Activated T-helper 1 cell treated with Interleukin-2 at 50 U/mL for 16 hours (primary cell): ENCODE data around the gene COL25A1.
"Not testable (repeated sequence)": the region's sequence is repeated elsewhere in the genome, so short reads cannot be mapped to it uniquely, and the experiment has no call there.

ENCODE experiments used
- DNase-seq: peaks from one replicate; pipeline ENCODE4 v3.0.0-alpha.2; 2020; ENCODE audit warnings: low read depth

The COL25A1 gene

GRCh38 chr4:108950158-108950915 is 352.1 kb downstream of the COL25A1 start:
- DNase-seq = no peak

DNA sequence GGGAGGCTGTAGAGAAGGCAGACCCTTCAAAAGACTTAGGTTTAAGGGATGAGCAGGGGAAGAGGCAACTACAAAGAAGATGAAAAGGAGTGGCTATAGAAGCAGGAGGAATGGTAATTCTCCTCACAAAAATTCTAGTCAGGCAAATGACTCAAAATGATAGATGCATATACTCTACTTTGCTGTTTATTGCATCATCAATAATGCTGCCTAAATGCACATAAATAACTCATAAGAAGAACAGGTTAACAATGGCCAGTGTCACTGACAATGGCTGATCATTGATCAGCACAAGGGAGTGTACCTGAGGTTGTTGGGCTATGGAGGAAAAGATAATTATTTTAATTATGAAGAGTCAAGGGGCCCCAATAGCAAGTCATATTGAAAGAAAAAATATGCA is 354.9 kb downstream of the COL25A1 start:
- no peak for DNase-seq

GRCh38 chr4:108946237-108946636 is 356.2 kb downstream of the COL25A1 start:
- DNase-seq = no peak

DNA sequence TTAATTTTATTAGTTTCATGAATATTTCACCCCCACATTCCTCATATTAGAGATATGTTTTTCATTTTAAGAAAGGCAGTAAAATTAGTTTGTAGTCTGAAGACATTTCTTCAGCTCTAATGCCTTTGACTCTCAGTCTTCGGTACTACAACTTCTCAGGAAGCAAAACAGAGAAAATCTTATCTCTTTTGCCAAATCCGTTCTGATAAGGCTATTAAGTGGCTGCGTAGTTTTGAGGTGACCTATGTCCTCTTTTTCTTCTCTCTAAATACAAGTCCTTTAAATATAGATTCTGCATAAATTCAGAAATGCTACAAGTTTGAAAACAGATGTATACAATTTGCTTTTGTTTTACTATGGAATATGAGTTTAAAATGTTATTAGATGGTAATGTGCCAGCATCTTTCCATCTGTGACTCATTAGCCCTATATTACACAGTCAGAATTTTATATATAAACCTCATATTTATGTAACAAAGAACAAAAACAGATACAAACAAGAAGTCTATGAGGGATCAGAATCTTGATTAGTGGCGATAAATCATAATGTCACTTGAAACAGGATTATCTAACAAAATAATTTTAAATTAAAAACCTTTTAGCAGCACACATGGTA is 358.4 kb downstream of the COL25A1 start:
- no peak for DNase-seq

DNA sequence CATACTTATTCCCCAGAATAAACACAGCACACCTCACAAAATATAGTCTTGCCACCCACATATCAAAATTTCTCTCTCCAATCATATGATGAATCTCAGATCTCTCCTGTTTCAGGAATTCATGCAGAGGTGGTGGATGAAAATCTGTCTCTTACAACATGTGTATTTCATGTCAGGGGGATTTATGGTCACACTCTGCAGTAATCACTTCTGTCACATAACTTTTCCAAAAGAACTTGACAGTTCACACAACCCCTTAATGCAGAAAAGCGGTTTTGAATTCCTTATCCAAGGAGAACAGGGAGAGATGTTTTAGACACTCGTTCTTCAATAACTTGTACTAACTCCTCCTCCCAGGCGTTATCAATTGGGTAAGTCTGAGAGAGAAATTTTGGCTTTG is 359.1 kb downstream of the COL25A1 start:
- DNase-seq = no peak

GRCh38 chr4:108941904-108942430 is 360.5 kb downstream of the COL25A1 start:
- DNase-seq = no peak

- no peak for DNase-seq
Measured at GRCh38 chr4:108940634-108941033, 361.8 kb downstream of the COL25A1 start.

- no peak for DNase-seq
Measured at GRCh38 chr4:108940149-108940548, 362.3 kb downstream of the COL25A1 start.

DNA sequence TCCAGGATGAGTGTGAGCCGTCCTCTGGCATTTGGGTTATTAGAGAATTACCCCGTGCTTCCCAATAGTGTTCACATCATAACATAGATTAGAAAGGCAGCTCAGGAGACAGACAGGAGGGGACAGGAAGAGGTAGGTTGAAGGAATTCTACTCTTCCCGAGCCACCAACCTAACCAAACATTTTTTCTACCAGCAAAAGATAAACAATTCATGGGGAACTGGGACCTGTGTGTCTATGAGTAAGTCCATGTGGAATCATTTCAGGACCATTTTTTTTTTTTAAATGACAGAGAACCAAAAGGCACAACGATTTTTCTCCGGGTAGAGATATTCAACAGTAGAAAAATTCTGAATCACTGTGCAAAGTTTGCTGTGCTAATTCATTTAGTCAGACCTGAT is 365.4 kb downstream of the COL25A1 start:
- no peak for DNase-seq

DNA sequence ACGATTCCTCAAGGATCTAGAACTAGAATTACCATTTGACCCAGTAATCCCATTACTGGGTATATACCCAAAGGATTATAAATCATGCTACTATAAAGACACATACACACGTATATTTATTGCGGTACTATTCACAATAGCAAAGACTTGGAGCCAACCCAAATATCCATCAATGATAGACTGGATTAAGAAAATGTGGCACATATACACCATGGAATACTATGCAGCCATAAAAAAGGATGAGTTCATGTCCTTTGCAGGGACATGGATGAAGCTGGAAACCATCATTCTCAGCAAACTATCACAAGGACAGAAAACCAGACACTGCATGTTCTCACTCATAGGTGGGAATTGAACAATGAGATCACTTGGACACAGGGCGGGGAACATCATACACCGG is 368.5 kb downstream of the COL25A1 start:
- not testable (repeated sequence) for DNase-seq

DNA sequence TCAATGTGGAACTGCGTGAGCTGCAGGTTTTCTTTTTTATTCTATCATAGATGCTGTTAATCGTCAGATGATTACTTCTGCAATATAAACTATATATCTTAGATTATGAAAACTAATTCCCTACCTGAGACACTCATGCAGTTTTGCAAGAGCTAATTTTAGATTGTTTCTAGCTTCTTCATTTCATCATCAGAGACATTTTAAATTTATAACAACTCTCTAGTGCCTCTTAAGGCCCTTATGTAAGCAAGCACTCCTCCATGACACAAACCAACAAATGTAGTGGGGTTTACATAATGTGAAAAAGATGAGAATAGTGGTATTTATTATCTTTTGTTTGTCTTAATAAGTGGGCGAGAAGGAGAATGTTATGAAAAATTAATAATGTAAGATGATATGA is 369.4 kb downstream of the COL25A1 start:
- DNase-seq = no peak

DNA sequence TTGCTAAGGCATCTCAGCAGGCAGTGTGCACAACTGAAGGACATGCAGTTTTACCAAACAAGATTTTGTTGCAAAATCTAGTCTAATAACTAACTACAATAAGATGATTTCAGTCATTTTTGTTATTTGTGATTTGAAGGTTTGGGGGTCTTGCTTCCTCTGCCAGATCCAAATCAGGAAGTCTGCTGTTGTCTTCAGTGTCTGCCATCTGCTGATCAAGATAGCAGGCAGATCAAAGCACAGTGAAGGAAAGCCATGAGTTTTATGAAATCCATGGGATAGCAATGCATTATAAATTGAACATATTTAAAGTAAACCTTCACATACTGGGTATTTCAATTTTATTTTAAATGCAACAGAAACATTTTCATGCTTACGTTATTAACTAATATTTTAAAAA is 370.5 kb downstream of the COL25A1 start:
- DNase-seq = no peak

DNA sequence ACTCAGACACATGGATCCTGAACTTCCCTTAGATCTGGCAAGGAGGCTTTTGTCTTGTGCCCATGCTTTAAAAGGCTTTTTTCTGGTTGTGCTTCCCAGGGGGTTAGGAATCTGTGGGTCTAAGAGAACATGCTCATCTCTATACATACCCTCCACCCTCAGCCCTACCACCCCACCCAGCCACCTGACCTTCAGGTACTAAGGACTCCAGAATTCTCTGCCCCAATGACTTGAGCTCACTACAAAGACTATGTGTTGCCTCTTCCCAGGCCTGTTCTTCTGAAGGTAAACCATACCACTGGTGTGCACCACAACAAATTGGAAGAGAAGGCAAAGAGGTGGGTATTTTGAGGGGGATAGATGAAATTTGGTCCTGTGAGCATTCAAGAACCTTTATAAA is 372.3 kb downstream of the COL25A1 start:
- DNase-seq = no peak

DNA sequence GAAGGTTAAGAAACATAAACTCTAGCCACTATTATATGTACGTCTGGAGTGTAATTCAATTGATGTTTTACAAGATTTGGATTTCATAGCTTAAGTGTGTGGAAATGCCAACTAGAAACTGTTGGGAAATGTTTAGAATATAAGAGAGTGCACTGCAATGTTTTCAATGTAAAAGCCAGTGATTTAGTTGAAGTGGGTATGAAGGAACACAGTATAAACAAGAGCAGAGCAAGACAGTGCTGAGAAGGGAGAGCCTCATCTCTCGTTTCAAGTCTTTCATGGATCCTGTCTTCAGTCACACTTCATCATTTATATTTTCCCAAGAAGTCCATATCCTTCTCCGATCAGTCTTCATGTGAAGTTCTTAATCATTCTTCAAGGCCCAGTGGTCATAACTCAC is 375.7 kb downstream of the COL25A1 start:
- DNase-seq = no peak

DNA sequence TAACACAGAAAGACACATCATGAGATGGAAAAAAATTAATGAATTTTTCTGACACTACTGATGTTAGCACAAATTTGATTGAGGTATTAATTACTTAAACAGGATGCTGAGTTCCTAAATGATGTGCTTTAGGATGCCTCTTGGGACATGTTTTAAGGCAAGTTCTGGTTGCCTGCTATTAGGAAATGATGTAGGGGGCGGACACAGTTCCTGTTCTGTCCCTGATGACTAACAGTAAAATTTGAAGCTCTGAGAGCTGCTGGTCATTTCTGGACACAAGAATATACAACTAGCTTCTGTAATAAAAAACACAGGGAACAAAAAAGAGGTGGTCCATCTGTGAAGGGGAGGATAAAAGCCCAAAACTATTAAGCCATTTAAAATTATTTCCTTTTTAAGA is 376.4 kb downstream of the COL25A1 start:
- no peak for DNase-seq

DNA sequence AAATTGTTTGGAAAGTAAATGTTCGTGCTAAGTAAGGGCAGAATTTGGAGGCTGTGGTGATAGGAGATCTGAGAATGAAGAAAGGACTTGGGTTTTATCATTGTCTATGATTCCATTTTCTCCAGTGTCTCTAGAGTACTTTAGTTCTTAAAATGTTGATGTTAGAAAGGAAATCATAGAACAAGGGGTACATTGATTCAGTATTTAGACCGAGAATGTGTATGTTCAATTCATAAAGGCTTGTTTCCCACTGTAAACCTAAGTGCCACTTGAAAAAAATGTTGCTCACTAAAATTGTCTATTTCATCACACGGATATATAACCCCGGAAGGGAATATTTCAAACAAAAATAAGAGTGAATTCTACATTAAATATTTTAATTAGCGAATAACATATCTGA is 380.3 kb downstream of the COL25A1 start:
- no peak for DNase-seq

- DNase-seq = no peak
Measured at GRCh38 chr4:108920395-108921087, 381.9 kb downstream of the COL25A1 start.

GRCh38 chr4:108919226-108919893 is 383.1 kb downstream of the COL25A1 start:
- no peak for DNase-seq

- no peak for DNase-seq
Measured at GRCh38 chr4:108917255-108917654, 385.2 kb downstream of the COL25A1 start.

DNA sequence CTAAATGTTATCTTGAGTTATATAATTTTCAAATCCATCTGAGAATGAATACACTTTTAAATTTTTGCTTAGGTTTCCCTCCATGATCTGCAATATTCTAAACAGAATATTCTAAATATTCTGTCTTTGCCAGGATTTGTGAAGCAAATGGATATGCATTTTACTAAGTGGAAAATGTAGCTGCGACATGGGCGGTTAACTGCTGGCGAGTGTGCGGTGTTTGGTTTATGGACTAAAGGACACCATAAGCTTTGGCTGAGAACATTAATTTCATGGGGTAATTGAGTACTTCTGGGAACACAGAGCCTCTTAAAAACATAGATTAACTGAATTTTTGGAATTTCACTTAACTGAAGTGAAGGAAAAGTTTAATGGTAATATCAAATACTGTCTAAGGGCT is 385.8 kb downstream of the COL25A1 start:
- no peak for DNase-seq

GRCh38 chr4:108906866-108907367 is 395.5 kb downstream of the COL25A1 start:
- no peak for DNase-seq

DNA sequence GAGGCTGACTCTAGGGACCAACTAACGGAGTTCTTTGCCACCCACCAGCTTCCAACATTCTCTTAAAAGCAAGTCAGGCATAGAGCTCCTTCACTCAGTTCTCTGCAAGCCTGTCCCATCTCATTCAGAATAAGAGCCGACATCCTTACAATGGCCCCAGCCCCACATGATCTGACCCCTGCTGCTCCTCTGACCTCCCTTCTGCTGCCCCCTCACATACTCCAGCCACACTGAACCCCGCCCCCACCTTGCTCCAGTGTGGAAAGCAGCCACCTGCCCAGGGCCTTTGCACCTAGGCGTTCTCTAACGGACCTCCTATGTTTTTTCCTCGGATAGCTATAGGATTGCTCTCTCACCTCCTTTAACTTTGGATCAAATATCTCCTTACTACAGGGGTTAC is 396.5 kb downstream of the COL25A1 start:
- DNase-seq = no peak
